HepG2 (cell line): ENCODE measurements around the gene ERF. TPM values are rescaled to one million over a fixed set of nuclear protein-coding genes. Genes with fewer than 3 reads are reported as not detected.
A peak's percentile ranks its signal among the peaks of the same experiment; 100 is the strongest.

Source experiments
- BCLAF1 ChIP-seq: fragments of 450-650 bp; IDR thresholded peaks from 2 replicates; pipeline ENCODE4 v1.6.1; 2017; ENCODE audit warnings: mild to moderate bottlenecking
- BRF2 ChIP-seq: sonication (generic); formaldehyde crosslinking; IDR thresholded peaks from 2 replicates; pipeline ENCODE4 v1.8.1; 2022; ENCODE audit warnings: mild to moderate bottlenecking, missing genetic modification reagents
- EEA1 ChIP-seq: sonication (generic); formaldehyde crosslinking; IDR thresholded peaks from 2 replicates; pipeline ENCODE4 v1.5.1; 2020; ENCODE audit warnings: mild to moderate bottlenecking, missing genetic modification reagents, borderline replicate concordance
- GATAD1 ChIP-seq: IDR thresholded peaks from 2 replicates; pipeline ENCODE4 v1.6.1; 2016; ENCODE audit warnings: missing genetic modification reagents, missing compliant biosample characterization
- MED1 ChIP-seq: sonication (generic); formaldehyde crosslinking; IDR thresholded peaks from 2 replicates; pipeline ENCODE4 v1.4.0; 2020; ENCODE audit warnings: missing genetic modification reagents
- MXD1 ChIP-seq: sonication (generic); formaldehyde crosslinking; IDR thresholded peaks from 2 replicates; pipeline ENCODE4 v1.4.0; 2020; ENCODE audit warnings: mild to moderate bottlenecking, missing genetic modification reagents
- PAX8 ChIP-seq: sonication (generic); formaldehyde crosslinking; IDR thresholded peaks from 2 replicates; pipeline ENCODE4 v1.8.0; 2022; ENCODE audit warnings: mild to moderate bottlenecking, missing genetic modification reagents, borderline replicate concordance
- RBFOX2 ChIP-seq: fragments of 200-400 bp; formaldehyde crosslinking; IDR thresholded peaks from 2 replicates; pipeline ENCODE4 v1.6.1; 2017; ENCODE audit warnings: low read depth, mild to moderate bottlenecking, low read length
- TOE1 ChIP-seq: sonication (generic); formaldehyde crosslinking; IDR thresholded peaks from 2 replicates; pipeline ENCODE4 v1.4.0; 2020; ENCODE audit warnings: mild to moderate bottlenecking, missing genetic modification reagents
- XRCC5 ChIP-seq: fragments of 200-400 bp; formaldehyde crosslinking; optimal IDR thresholded peaks from 2 replicates; pipeline ENCODE3; 2017; ENCODE audit warnings: mild to moderate bottlenecking, low read length
- ZMAT5 ChIP-seq: sonication (generic); formaldehyde crosslinking; IDR thresholded peaks from 2 replicates; pipeline ENCODE4 v1.5.0; 2020; ENCODE audit warnings: mild to moderate bottlenecking, low read depth, missing genetic modification reagents, borderline replicate concordance
- ZNF318 ChIP-seq: sonication (generic); formaldehyde crosslinking; IDR thresholded peaks from 2 replicates; pipeline ENCODE4 v1.4.0; 2020; ENCODE audit warnings: mild to moderate bottlenecking, missing genetic modification reagents
- ZNF546 ChIP-seq: sonication (generic); formaldehyde crosslinking; conservative IDR thresholded peaks from 2 replicates; pipeline ENCODE4 v1.8.1; 2023; ENCODE audit warnings: mild to moderate bottlenecking, missing genetic modification reagents
- ZNF605 ChIP-seq: sonication (generic); formaldehyde crosslinking; IDR thresholded peaks from 2 replicates; pipeline ENCODE4 v1.8.0; 2022; ENCODE audit warnings: mild to moderate bottlenecking, missing genetic modification reagents
- polyA plus RNA-seq, 8 experiments: library from polyadenylated mRNA; depleted of rRNA in 3 of 8; stranded (reverse) in 7 of 8; unstranded in 1 of 8; fragments of >200 nt; fragmentation: Illumina TruSeq in 4 of 8; extraction: Trizol in 4 of 8; gene quantifications; 2 replicates each; pipeline versions ENCODE4 v1.2.1 to v1.2.3, GENCODE V29; 2011 to 2016; ENCODE audit warnings: low read depth in 4 of 8, missing spikeins in 1 of 8, mixed read lengths in 1 of 8; ENCODE audit not compliant: insufficient read depth in 1 of 8
- total RNA-seq, 5 experiments: library from RNA; depleted of rRNA; stranded (reverse); fragments of >200 nt; fragmentation: Illumina TruSeq; extraction: Trizol; gene quantifications; 2 replicates each; pipeline ENCODE4 v1.2.3, GENCODE V29; 2016; ENCODE audit warnings: low read depth in 1 of 5

The ERF gene
- total and polyA plus RNA-seq, 2 of the 13 experiments (the other 11 are each of a cell fraction or from before 2014, with no cell fraction given): 67.1 to 69.9 TPM

GRCh38 chr19:42216653-42217519 lies 38.0 kb downstream of the ERF start (continued):
- TF ChIP-seq ZNF318 (CRISPR knock-in tag) (no peak), ZNF546 (CRISPR knock-in tag) (no peak), TOE1 (CRISPR knock-in tag) (no peak), RBFOX2 (peak; percentile 65; the same call in 1 of the 2 replicates), EEA1 (0 out of 2 replicates have a peak, but pooled peaks have one; percentile 24), PAX8 (CRISPR knock-in tag) (no peak), BRF2 (no peak), MED1 (CRISPR knock-in tag) (no peak), BCLAF1 (no peak), ZMAT5 (no peak), GATAD1 (CRISPR knock-in tag) (no peak), ZNF605 (CRISPR knock-in tag) (no peak), XRCC5 (peak; percentile 37), MXD1 (CRISPR knock-in tag) (no peak; the same call in 1 of the 2 replicates)
